CD4-positive, alpha-beta T cell (primary cell): Measurements from ENCODE around the gene FYB1. TPM values are rescaled to one million over a fixed set of nuclear protein-coding genes. Genes with fewer than 3 reads are reported as not detected.
A peak's percentile ranks its signal among the peaks of the same experiment; 100 is the strongest.

Experiments used
- ATAC-seq: fragments of 200-7000 bp; cut with Tn5 transposase; one replicate; pipeline ENCODE4 v1.10.0; 2022; ENCODE audit warnings: mild to moderate bottlenecking; ENCODE audit not compliant: poor library complexity
- CTCF ChIA-PET: fragments of 350-600 bp; sonication (Branson Sonifier 250); formaldehyde crosslinking; loops from one replicate; lab custom pipeline; 2021; ENCODE audit warnings: antibody characterized with exemption, inconsistent platforms; lab: Charles Lee
- POLR2A ChIA-PET: fragments of 350-600 bp; sonication (Branson Sonifier 250); formaldehyde crosslinking; loops from one replicate; lab custom pipeline; 2021; ENCODE audit warnings: antibody characterized with exemption, inconsistent platforms; lab: Charles Lee
- DNase-seq, 14 experiments: peaks; one replicate each; pipeline ENCODE4 v3.0.0-alpha.2; 2013 to 2020; ENCODE audit warnings: mixed read lengths in 2 of 14
- H3K27ac ChIP-seq, 2 donors: one replicate each; pipeline versions ENCODE4 v1.5.1 to v1.7.0; 2013; ENCODE audit warnings: low read length in 2 of 2, low read depth in 1 of 2, mild to moderate bottlenecking in 1 of 2
- H3K27me3 ChIP-seq, 2 experiments: 1 replicate in 1 of 2; 2 replicates in 1 of 2; pipeline versions ENCODE4 v1.6.1 to v1.7.0; 2013; ENCODE audit warnings: low read length in 2 of 2, control low read depth in 1 of 2, mild to moderate bottlenecking in 1 of 2, moderate library complexity in 1 of 2; ENCODE audit not compliant: insufficient read depth in 2 of 2, control insufficient read depth in 1 of 2
- H3K36me3 ChIP-seq: one replicate; pipeline ENCODE4 v1.6.1; 2013; ENCODE audit warnings: low read length, control low read depth; ENCODE audit not compliant: insufficient read depth
- H3K4me1 ChIP-seq: one replicate; pipeline ENCODE4 v1.6.1; 2013; ENCODE audit warnings: low read length, control low read depth; ENCODE audit not compliant: insufficient read depth
- H3K4me3 ChIP-seq: one replicate; pipeline ENCODE4 v1.5.1; 2013; ENCODE audit warnings: mild to moderate bottlenecking, low read length, moderate library complexity
- H3K9me3 ChIP-seq, 2 experiments: 1 replicate in 1 of 2; 2 replicates in 1 of 2; pipeline versions ENCODE4 v1.6.1 to v1.7.0; 2013; ENCODE audit warnings: low read length in 2 of 2, mild to moderate bottlenecking in 2 of 2, control low read depth in 1 of 2, moderate library complexity in 1 of 2; ENCODE audit not compliant: control insufficient read depth in 1 of 2, insufficient read depth in 1 of 2
- H3K27ac Mint-ChIP-seq: one replicate; pipeline ENCODE4 v1.8.0; 2020; ENCODE audit warnings: mixed read lengths
- H3K27me3 Mint-ChIP-seq: one replicate; pipeline ENCODE4 v1.8.0; 2021; ENCODE audit warnings: mixed read lengths
- H3K36me3 Mint-ChIP-seq: one replicate; pipeline ENCODE4 v1.8.0; 2021; ENCODE audit warnings: low read depth, mixed read lengths
- H3K4me1 Mint-ChIP-seq: one replicate; pipeline ENCODE4 v1.8.0; 2021; ENCODE audit warnings: low read depth, mixed read lengths
- H3K4me3 Mint-ChIP-seq: one replicate; pipeline ENCODE4 v1.8.0; 2020; ENCODE audit warnings: mild to moderate bottlenecking, mixed read lengths
- H3K9me3 Mint-ChIP-seq: one replicate; pipeline ENCODE4 v1.8.0; 2020; ENCODE audit warnings: mixed read lengths
- intact Hi-C, 2 experiments: fragments of 100-400 bp; cut with DNase I in 1 of 2; cut with micrococcal nuclease in 1 of 2; formaldehyde crosslinking; loops; one replicate each; pipeline versions ENCODE4 v1.15.1 to v1.9.0; 2023 to 2025; cut with DNase I, micrococcal nuclease
- total RNA-seq, 174 experiments: library from RNA in 2 of 174; stranded (reverse) in 2 of 174; gene quantifications; one replicate each; pipeline ENCODE4 v1.2.3 and lab custom pipeline; 2021 to 2026
- TF ChIP-seq, protein P1 (sequence below): fragments of 200-600 bp; IDR thresholded peaks from one replicate; pipeline ENCODE4 v1.8.0; 2022; ENCODE audit warnings: antibody characterized with exemption, mild to moderate bottlenecking

FYB1 gene
- total RNA-seq, 2 experiments from 2014 or later, result 478 to 497 TPM

DNA sequence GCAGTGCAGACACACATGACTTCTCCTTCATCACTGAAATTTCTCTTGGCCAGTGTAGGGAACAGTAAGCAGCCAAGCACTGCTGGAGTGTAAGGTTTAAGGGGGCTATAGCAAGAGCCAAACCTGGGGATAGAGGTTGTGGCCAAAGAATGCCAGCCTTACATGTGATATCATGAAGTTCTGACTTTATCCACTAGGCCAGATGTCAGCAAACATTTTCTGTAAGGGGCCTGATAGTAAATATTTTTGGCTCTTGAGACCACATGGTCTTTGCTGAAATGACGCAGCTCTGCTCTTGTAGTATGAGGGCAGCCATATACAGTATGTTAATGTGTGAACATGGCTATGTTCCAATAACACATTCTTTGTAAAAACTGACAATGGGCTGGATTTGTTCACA is 29.7 kb upstream of the FYB1 start:
- no peaks in the 10 kb centered on the region for H3K36me3 Mint-ChIP-seq
- no peak overlapping the region for H3K27ac ChIP-seq
- no peaks in the 10 kb centered on the region for H3K9me3 ChIP-seq
- TF ChIP-seq, protein P1, sequence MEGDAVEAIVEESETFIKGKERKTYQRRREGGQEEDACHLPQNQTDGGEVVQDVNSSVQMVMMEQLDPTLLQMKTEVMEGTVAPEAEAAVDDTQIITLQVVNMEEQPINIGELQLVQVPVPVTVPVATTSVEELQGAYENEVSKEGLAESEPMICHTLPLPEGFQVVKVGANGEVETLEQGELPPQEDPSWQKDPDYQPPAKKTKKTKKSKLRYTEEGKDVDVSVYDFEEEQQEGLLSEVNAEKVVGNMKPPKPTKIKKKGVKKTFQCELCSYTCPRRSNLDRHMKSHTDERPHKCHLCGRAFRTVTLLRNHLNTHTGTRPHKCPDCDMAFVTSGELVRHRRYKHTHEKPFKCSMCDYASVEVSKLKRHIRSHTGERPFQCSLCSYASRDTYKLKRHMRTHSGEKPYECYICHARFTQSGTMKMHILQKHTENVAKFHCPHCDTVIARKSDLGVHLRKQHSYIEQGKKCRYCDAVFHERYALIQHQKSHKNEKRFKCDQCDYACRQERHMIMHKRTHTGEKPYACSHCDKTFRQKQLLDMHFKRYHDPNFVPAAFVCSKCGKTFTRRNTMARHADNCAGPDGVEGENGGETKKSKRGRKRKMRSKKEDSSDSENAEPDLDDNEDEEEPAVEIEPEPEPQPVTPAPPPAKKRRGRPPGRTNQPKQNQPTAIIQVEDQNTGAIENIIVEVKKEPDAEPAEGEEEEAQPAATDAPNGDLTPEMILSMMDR, result no peak
- ChIA-PET POLR2A (interaction anchor here (1.1 kb wide), 1 partner anchor 17 kb away, joined by 3 read pairs; no protein-coding TSS in a partner anchor), CTCF (interaction anchor here (1.3 kb wide), 1 partner anchor 32 kb away, joined by 3 read pairs; no protein-coding TSS in a partner anchor)
- H3K9me3 Mint-ChIP-seq, result no peaks in the 10 kb centered on the region
- DNase-seq (no peak), ATAC-seq (no peak)
- H3K4me3 ChIP-seq, result no peak overlapping the region
- no peak overlapping the region for H3K27ac Mint-ChIP-seq
- H3K27me3 Mint-ChIP-seq, result no peaks in the 10 kb centered on the region
- no peaks in the 10 kb centered on the region for H3K36me3 ChIP-seq
- no peak overlapping the region for H3K4me3 Mint-ChIP-seq
- no peaks in the 10 kb centered on the region for H3K27me3 ChIP-seq
- no peaks in the 10 kb centered on the region for H3K4me1 ChIP-seq
- no peaks in the 10 kb centered on the region for H3K4me1 Mint-ChIP-seq
- intact Hi-C loops, result no loop called here

DNA sequence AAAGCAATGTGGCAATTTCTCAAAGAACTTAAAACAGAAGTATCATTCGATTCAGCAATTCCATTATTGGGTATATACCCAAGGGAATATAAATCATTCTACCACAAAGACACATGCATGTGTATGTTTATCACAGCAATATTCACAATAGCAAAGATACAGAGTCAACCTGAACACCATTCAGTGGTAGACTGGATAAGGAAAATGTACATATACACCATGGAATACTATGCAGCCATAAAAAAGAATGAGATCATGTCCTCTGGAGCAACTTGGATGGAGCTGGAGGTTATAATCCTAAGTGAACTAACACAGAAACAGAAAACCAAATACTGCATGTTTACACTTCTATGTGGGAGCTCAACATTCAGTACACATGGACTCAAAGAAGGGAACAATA is 21.4 kb upstream of the FYB1 start:
- H3K36me3 ChIP-seq, result no peaks in the 10 kb centered on the region
- no peaks in the 10 kb centered on the region for H3K4me1 ChIP-seq
- ChIA-PET POLR2A (no interaction called here), CTCF (interaction anchor here (0.9 to 1.4 kb wide), 2 partner anchors 17 to 23 kb away, joined by 3 read pairs; no protein-coding TSS in a partner anchor)
- Mint-ChIP-seq H3K9me3 (peaks cover 9% of the 10 kb centered on the region), H3K4me3 (no peak overlapping the region), H3K27ac (no peak overlapping the region), H3K4me1 (no peaks in the 10 kb centered on the region), H3K36me3 (no peaks in the 10 kb centered on the region), H3K27me3 (no peaks in the 10 kb centered on the region)
- H3K27me3 ChIP-seq, result no peaks in the 10 kb centered on the region
- DNase-seq (no peak), ATAC-seq (no peak)
- H3K9me3 ChIP-seq, result no peaks in the 10 kb centered on the region
- H3K27ac ChIP-seq, result no peak overlapping the region
- TF ChIP-seq, protein P1, result no peak
- H3K4me3 ChIP-seq, result no peak overlapping the region
- intact Hi-C loops, result no loop called here

DNA sequence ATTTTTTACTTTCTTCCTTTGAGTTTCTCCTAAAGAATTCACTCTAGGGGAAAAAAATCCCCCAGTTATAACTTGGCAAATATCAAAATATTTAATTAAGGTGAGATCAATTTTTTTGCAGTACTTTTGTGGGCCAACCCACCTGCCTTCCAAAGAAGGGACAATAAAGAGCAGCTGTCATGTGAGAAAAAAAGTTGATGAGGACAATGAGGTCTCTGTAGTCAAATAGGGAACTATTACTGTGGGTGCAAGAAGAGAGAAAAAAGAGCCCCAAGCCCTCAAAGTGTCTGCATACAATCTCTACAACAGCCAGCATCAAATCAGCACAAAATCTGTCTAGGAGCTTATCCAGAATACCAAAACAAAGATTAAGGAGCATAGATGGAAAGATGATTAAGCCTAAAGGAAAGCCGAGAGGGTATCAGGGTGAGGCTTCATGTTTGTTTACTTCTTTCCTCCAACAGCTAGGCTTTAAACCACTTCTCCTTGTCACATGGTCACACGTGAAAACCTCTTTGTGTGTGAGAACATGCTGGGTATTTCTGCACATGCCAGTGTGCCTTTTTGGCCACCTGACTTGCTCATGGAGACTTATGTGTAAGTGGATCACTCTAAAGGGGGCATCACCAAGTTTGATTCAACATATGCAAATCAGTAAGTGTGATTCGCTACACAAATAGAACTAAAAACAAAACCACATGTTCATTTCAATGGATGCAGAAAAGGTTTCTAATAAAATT is 19.2 kb upstream of the FYB1 start:
- TF ChIP-seq, protein P1, result no peak
- ATAC-seq (no peak), DNase-seq (peak in 1 of 14 experiments; percentile 19)
- Histone ChIP-seq H3K4me1 (no peaks in the 10 kb centered on the region), H3K36me3 (no peaks in the 10 kb centered on the region), H3K27me3 (no peaks in the 10 kb centered on the region), H3K9me3 (no peaks in the 10 kb centered on the region), H3K27ac (no peak overlapping the region), H3K4me3 (no peak overlapping the region)
- ChIA-PET CTCF (interaction anchor here (1.4 kb wide), 1 partner anchor 21 kb away, joined by 5 read pairs; no protein-coding TSS in a partner anchor), POLR2A (interaction anchor here (0.7 kb wide), 1 partner anchor 26 kb away, joined by 3 read pairs; no protein-coding TSS in a partner anchor)
- Mint-ChIP-seq H3K4me3 (no peak overlapping the region), H3K27me3 (no peaks in the 10 kb centered on the region), H3K4me1 (no peaks in the 10 kb centered on the region), H3K36me3 (no peaks in the 10 kb centered on the region), H3K27ac (no peak overlapping the region), H3K9me3 (peaks cover 9% of the 10 kb centered on the region)
- intact Hi-C loops, result no loop called here
